GM12801 (cell line): ENCODE results near the gene GLRX2.

Experiments used
- CTCF ChIP-seq: IDR thresholded peaks from one replicate; pipeline ENCODE4 v1.5.1; 2011; ENCODE audit warnings: control low read depth; ENCODE audit not compliant: insufficient read length; ENCODE audit errors: extremely low read depth

Gene GLRX2

DNA sequence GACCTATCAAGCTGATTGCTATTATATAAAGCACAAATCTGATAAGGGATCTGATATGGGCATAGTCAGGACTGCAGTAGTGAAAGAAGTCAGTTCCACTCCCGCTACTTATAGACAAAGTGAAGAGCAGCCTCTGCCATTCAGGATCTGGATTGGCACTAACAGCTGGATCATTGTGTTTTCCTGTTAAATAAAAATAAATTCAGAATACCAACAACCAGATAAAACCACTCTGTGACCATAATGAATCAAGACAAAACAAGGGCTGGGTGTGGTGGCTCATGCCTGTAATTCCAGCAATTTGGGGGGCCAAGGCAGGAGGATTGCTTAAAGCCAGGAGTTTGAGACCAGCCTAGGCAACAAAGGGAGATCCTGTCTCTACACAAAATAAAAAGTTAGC lies 5.0 kb upstream of the GLRX2 start:
- no peak for TF ChIP-seq CTCF

DNA sequence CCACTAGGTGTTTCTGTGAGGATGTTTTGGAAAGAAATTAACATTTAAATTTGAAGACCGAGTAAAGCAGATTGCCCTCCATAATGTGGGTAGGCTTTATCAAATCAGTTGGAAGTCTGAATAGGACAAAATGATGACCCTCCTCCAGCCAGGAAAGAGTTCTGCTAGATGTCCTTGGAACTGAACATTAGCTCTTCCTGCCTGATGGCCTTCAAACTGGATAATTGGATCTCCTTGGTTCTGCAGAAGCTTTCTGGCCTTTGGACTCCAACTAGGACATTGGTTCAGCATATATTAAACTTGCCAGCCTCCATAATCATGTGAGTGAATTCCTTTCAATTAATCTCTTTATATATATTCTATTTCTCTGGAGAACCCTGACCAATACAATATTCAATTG lies 4.4 kb upstream of the GLRX2 start:
- no peak for TF ChIP-seq CTCF

GRCh38 chr1:193108471-193108870 lies 3.3 kb upstream of the GLRX2 start:
- TF ChIP-seq CTCF, result no peak

GRCh38 chr1:193105821-193106177 lies 585 bp upstream of the GLRX2 start:
- TF ChIP-seq CTCF, result no peak

DNA sequence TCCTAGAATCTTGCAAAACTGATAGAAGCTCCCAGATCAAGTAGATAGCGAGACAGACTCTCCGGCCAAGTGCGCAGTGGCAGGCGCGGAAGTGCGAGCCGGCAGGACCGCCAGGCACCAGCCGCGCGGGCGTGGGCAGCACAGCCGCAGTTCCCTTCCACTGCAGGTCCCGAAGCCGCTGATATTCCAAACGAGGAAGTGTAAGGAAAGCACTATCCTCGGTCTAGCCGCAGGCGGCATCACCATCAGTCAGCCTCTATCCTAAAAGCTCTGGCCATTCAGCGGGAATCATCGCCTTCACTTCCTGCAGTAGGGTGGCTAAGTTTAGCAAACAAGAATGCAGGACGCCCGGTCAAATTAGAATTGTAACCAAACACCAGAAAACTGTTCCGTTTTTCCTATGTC lies 710 bp downstream of the GLRX2 start:
- no peak for TF ChIP-seq CTCF

GRCh38 chr1:193103759-193104501 lies 1.3 kb downstream of the GLRX2 start:
- TF ChIP-seq CTCF, result no peak

DNA sequence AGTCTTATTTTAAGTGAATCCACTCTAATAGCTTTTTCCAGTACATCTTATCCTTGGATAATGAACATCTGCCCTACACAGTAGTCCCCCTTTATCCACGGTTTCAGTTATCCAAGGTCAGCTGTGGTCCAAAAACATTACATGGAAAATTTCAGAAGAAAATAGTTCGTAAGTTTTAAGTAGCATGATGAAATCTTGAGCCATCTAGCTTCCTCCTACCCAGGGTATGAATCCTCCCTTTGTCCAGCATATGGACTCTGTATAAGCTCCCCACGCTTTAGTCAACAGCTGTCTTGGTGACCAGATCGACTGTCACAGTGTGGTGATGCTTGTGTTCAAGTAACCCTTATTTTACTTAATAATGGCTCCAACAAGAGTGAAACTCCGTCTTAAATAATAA lies 2.6 kb downstream of the GLRX2 start:
- TF ChIP-seq CTCF, result no peak
